HG02852 (cell line): ENCODE results near the gene ROBO1.

Experiments used
- ATAC-seq: cut with Tn5 transposase; IDR thresholded peaks from one replicate; pipeline ENCODE4 v1.9.1; 2021; ENCODE audit warnings: mild to moderate bottlenecking, moderate library complexity; ENCODE audit not compliant: unreplicated experiment

ROBO1 gene

GRCh38 chr3:78670094-78670493 lies 1097.7 kb downstream of the ROBO1 start:
- ATAC-seq = no peak

GRCh38 chr3:78668302-78668701 lies 1099.5 kb downstream of the ROBO1 start:
- no peak for ATAC-seq

GRCh38 chr3:78666470-78666800 lies 1101.4 kb downstream of the ROBO1 start:
- ATAC-seq = no peak

GRCh38 chr3:78665776-78666469 lies 1101.9 kb downstream of the ROBO1 start:
- ATAC-seq = no peak

GRCh38 chr3:78665101-78665500 lies 1102.7 kb downstream of the ROBO1 start:
- no peak for ATAC-seq

GRCh38 chr3:78660957-78661356 lies 1106.8 kb downstream of the ROBO1 start:
- no peak for ATAC-seq

GRCh38 chr3:78659386-78659987 lies 1108.3 kb downstream of the ROBO1 start:
- no peak for ATAC-seq

- no peak for ATAC-seq
These were observed 1120.1 kb downstream of the ROBO1 start for GRCh38 chr3:78647726-78648125.

GRCh38 chr3:78645628-78646310 lies 1122.0 kb downstream of the ROBO1 start:
- ATAC-seq = peak; percentile 79

GRCh38 chr3:78644847-78645246 lies 1123.0 kb downstream of the ROBO1 start:
- no peak for ATAC-seq

- no peak for ATAC-seq
These were observed 1125.4 kb downstream of the ROBO1 start for GRCh38 chr3:78642226-78643035.

GRCh38 chr3:78641703-78642102 lies 1126.1 kb downstream of the ROBO1 start:
- ATAC-seq = no peak

- no peak for ATAC-seq
These were observed 1133.5 kb downstream of the ROBO1 start for GRCh38 chr3:78634316-78634715.

- ATAC-seq = no peak
These were observed 1134.2 kb downstream of the ROBO1 start for GRCh38 chr3:78633626-78634025.

- ATAC-seq = no peak
These were observed 1134.8 kb downstream of the ROBO1 start for GRCh38 chr3:78632925-78633553.

- ATAC-seq = no peak
These were observed 1138.3 kb downstream of the ROBO1 start for GRCh38 chr3:78629544-78629943.

- no peak for ATAC-seq
These were observed 1146.6 kb downstream of the ROBO1 start for GRCh38 chr3:78621061-78621716.

- no peak for ATAC-seq
These were observed 1153.3 kb downstream of the ROBO1 start for GRCh38 chr3:78614486-78614885.

GRCh38 chr3:78613421-78613879 lies 1154.3 kb downstream of the ROBO1 start:
- no peak for ATAC-seq

GRCh38 chr3:78611278-78611677 lies 1156.5 kb downstream of the ROBO1 start:
- ATAC-seq = no peak
